Pons (tissue), 1 donor: ENCODE data around the gene ALDH3B1.

Experiments used
- DNase-seq: peaks from one replicate; pipeline ENCODE4 v3.0.0-alpha.2; 2016; ENCODE audit warnings: low spot score

ALDH3B1 gene

DNA sequence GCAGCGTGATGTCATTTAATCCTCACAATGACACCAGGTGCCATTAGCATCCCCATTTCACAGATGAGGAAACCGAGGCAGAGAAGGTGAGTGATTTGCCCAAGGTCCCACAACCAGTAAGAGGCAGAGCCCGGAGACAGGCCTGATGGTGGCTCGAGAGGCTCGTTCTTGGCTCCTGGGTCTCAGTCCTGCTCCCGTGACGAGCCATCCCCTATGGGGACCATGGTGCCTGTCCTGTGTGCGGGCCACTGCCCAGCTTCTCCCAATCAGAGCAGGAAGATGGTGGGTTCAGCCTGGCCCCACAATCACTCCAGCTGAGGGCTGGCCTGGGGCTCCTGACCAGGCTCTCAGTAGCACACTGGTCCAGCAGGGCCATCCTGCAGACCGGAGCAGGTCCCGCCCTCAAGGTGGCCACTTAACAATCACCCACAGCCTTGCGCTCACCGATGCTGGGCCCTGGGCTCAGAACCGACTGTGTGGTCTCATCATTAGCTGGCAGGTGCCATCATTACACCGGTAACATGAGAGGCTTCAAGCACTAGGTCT lies 3.6 kb downstream of the ALDH3B1 start:
- DNase-seq, result no peak

DNA sequence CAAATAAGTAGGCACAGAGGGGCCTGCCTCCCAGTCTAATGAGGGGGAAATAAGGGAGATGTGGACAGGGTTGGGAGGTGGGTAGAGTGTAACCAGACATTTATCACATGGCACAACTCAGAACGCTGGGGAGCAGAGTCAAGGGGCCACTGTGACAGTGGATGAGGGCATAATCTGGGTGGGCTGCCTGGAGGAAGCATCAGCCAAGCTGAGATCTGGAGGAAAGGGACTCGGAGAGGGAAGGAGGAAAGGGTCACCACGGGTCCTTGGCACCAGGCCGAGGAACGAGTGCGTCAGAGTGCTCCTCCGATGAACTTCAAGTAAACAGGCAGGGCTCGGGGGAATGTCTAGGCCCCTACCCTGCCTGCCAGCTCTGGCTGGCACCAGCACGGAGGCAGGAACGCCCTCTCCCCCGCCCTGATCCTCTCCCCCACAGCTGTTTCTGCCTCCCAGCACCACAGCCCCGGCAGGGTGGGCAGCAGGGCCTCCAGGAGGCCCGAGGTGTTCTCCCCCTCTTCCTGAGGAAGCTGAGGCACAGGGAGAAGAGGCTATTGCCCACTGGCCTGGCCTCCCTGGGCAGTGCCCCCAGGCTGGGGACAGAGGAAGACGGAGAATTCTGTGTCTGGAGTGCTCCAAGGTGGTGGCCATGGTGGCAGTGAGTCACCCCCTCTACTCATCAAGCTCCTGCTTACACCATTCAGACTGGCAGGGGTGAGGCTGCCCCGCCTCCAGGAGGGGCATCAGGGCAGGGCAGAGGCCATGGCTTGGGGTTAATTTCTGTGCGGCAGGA lies 4.2 kb downstream of the ALDH3B1 start:
- DNase-seq, result no peak

DNA sequence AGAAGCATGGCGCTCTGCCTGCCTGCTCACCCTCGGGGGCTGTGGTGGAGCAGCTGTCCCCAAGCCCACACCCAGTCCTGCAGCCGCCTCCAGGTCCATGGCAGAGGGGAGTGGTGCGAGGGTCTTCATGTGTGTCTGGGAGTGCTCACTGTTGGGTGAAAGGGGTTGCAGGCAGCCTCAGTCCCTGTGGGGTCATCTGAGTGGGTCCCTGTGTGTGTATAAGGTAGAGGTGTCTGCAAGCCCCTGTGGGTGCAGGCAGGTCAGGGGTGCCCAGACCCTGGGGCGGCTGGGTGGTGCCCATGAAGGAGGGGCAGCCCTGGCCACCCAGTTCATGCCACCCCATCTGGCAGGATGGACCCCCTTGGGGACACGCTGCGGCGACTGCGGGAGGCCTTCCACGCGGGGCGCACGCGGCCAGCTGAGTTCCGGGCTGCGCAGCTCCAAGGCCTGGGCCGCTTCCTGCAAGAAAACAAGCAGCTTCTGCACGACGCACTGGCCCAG lies 4.9 kb downstream of the ALDH3B1 start:
- no peak for DNase-seq

DNA sequence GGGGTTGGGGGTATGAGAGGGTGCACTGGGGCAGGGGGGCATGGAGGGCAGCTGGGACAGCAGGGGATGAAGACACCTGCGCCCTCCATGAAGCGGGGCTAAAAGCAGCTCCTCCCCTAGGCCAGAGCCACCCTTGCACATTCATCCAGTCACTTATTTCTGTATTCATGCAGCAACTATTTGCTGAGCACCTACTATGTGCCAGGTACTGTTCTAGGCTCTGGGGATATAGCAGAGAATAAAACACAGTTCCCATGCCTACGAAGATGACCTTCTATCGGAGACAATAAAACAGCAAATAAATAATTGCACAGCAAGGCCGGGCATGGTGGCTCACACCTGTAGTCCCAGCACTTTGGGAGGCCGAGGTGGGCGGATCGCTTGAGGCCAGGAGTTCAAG lies 5.3 kb downstream of the ALDH3B1 start:
- no peak for DNase-seq

DNA sequence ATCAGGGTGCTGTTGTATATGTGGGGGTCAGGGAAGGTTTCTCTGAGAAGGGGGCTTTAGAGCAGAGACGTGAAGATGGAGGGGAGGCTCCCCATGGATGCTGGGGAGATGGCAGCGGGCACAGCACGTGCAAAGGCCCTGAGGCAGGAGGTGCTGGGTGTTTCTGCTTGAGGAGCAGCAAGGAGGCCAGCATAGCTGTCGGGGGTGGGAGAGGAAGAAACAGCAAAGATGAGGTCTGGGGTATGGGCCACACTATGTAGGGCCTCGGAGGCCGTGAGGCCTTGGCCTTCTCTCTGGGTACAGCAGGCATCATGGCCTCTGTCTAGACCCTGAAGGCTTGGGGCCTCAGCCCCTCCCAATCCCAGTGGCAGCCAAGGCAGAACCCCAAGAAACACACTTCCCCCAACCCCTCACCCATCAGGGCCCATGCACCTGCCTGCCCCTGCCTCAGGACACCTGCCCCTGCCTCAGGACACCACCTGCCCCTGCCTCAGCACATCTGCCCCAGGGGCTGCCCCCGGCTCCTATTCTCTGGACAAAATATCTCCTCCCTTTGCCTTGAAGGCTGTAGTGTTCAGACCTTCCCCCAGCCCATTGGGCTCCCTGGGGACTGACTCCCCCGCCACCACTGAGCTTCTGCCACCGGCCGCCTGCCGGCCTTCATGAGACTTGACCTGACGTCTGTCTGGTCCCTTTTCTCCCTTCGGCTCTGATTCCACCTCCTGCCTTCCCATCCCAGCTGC lies 6.2 kb downstream of the ALDH3B1 start:
- DNase-seq, result no peak

DNA sequence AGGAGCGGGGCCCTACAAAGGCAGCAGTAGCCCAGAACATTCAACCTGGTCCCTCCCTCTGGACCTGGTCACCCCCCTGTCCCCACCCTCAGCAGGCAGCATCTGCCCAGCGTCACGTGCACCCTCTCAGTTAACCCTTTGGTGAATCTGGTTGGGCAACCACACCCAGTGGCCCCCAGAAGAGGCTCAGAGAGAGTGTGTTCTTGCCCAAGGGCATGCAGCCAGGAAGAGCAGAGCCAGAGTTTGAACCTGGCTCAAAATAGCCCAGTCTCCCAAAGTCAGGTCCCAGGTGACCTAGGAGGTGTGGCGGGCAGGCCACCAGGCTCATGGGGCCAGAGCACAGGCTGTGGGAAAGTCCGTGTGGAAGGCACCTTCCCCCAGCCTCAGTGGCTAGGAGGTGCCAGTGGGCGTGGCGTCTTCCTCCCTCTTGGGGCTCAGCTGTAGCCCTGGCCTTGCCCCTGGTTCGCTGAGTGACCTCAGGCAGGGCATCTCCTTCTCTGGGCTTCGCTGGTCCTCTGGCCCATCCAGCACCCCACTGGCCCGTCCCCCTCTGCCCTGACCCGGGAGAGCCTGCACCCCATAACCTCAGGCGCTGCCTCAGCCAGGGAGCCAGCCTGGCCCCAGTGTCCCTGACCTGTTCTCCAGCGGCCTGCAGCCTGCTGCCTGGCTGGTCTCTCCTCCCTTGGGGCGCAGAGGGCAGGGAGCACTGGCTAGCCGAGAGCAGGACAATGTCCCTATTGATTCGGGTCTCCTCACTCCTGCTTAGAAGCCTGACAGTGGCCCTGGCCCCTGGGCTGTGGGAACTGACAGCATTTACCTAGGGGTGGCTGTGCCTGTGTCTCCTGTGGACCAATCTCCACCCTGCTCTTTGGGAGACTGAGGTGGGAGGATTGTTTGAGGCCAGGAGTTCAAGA lies 7.0 kb downstream of the ALDH3B1 start:
- DNase-seq, result peak; percentile 82

DNA sequence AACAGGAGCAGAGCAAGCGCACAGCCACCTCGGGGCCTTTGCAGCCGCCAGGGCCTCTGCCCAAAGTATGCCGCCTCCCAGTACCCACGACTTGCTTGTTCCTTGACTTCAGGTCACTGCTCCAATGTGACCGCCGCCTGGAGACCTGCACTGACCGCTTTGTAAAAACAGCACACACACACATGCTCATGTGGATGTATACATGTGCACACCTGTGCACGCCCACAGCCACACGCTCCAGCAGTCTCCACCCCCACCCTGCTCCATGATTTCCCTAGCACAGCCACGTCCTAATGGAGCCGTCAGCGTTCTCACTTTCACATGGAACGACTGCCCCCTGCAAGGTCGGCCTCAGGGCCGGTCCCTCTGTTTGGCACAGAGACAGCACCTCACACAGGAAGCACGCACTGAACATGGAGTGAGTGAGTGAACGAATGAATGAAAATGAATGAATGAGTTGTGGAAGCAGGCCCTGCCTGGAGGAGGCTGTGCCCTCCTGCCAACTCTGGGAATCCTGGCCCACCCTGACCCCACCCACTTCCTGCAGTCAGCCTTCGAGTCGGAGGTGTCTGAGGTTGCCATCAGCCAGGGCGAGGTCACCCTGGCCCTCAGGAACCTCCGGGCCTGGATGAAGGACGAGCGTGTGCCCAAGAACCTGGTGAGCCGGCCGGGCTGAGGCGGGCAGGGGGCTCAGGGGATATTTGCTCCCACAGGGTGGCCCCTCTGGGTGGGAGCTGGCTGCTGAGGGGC lies 8.0 kb downstream of the ALDH3B1 start:
- no peak for DNase-seq

DNA sequence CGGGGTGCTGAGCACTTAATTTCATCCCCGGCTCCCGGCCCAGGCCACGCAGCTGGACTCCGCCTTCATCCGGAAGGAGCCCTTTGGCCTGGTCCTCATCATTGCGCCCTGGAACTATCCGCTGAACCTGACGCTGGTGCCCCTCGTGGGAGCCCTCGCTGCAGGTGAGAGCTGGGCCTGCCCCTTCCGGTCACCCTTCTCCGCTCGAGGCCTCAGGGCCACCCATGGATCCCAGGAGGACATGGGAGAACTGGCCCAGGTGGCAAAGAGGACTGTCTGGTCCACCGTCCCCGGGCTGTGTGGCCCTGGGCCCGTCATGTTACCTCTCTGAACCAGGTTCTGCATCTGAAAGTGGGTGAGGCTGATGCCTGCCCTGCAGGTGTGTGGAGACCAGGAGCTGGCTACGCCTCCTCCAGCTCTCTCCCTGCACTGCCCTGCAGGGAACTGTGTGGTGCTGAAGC lies 8.6 kb downstream of the ALDH3B1 start:
- DNase-seq, result no peak

DNA sequence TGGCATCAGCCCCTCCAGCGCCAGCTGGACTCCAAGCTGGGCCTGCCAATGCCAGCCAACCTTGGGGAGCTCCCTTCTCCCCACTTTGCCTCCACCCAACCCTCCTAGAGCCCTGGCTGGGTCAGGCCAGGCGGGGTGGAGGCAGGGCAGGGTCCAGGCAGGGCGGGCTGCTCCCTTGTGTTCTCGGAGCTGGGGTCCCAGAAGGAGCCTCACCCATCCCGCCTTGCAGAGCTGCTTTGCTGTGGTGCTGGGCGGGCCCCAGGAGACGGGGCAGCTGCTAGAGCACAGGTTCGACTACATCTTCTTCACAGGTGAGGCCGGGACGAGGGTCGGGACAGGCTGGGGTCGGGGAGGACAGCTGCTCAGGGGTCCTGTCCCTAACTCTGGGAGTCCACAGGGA lies 9.4 kb downstream of the ALDH3B1 start:
- DNase-seq, result no peak

DNA sequence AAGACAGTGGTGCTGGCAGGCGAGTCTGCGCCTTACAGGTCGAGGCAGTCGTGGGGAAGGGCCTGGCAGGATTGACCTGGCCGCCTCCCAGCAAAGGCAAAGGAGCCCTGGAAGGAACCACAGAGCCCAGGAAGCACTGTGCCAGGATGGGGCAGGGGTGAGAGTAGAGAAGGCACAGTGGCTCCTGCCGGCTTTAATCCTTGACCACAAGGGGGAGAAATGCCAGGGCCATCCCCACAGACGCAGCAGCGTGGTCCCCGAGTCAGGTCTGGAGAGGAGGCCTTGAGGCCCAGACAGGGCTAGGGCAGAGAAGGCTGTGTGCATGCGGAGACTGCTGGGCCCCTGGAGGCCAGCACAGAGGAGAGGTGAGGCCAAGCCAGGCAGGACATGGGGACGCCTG lies 10.4 kb downstream of the ALDH3B1 start:
- DNase-seq, result no peak

DNA sequence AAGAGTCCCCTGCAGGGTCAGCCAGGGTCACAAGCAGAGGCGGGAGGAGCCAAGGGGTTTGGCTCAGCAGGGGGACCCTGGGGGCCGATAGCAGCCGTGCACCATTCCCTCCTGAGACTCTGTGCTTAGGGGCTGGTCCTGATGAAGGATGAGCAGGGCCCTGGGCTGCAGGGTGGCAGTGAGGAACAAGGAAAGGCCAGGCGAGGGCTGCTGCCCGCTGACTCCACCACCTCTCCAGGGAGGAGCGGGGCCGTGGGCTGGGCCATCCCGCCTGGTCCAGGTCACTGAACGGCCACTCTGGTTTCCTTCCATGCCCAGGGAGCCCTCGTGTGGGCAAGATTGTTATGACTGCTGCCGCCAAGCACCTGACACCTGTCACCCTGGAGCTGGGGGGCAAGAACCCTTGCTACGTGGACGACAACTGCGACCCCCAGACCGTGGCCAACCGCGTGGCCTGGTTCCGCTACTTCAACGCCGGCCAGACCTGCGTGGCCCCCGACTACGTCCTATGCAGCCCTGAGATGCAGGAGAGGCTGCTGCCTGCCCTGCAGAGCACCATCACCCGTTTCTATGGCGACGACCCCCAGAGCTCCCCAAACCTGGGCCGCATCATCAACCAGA lies 11.2 kb downstream of the ALDH3B1 start:
- no peak for DNase-seq

DNA sequence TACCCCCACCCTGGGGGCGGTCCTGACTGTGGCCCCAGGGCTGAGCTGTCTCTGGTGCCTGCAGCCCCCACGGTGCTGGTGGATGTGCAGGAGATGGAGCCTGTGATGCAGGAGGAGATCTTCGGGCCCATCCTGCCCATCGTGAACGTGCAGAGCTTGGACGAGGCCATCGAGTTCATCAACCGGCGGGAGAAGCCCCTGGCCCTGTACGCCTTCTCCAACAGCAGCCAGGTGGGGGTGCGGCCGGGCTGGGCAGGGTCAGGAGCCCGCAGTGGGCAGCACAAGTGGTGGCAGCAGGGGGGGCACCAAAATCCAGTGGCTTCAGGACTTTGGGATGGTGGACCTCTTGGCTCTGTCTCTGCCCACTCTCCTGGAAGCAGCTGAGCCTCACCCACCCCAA lies 12.4 kb downstream of the ALDH3B1 start:
- no peak for DNase-seq

DNA sequence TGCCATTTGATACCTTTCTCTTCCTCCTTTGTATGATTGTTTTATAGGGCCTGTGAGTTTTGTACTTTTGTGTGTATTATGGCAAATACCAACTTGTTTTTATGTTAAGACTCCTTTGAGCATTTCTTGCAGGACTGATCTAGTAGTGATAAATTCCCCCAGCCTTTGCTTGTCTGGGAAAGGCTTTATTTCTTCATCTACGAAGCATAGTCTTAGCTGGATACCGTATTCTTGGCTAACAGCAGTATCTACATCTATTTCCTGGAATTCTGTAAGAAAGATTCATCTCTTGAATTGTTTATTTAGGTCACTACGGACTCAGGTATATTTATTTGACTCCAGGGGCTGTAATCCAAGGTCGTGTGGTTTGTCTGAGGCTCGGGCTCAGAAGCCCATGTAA lies 14.4 kb downstream of the ALDH3B1 start:
- no peak for DNase-seq

DNA sequence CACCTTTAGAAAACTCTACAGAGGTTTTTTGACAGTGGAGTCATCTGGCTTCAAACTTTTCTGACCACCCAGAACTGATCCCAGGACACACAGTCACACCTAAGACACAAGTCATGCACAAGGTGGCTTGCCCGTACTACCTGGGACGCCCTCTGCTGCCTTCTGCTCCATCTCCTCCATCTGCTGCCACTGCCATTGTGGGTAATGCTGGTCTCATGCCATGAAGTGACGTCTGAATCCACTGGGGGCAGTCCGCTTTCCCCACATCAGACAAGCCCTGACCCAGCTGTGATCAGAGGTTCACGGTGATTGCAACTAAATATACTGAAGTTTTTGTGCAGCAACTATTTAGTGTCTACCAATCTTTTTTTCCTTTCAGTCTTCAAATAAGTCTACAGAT lies 14.9 kb downstream of the ALDH3B1 start:
- no peak for DNase-seq

DNA sequence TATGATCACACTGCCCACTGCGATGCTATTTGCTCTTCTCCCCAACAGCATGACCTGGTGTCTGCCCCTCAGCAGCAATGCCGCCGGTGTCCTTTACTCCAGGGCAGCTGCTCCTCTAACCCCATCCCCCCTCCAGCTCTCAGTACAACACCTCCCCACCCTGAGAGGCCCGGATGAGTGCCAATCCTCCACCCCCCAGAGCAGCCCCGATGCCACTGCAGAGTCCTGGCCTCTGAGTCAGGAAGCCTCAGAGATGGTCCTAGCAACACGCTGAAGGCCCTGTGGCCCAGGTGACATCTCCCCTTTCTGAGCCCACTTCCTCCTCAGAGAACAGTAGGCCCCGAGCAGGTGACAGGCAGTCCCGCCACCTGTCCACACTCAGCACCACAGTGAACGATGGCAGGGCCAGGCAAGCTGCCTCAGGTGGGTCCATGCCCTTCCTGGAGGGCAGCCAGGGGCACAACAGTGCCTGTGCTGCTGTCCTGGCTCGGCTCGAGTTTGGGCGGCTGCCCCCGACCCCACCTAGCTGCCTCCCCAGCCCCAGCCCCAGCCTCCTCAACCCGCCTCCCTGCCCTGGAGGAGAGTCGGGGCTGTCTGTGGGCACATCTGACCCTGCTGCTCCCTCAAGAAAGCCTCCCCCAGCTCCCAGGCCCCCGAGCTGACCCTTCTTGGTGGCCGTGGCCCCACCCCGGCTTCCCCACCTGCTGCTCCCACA lies 16.4 kb downstream of the ALDH3B1 start:
- DNase-seq, result no peak

DNA sequence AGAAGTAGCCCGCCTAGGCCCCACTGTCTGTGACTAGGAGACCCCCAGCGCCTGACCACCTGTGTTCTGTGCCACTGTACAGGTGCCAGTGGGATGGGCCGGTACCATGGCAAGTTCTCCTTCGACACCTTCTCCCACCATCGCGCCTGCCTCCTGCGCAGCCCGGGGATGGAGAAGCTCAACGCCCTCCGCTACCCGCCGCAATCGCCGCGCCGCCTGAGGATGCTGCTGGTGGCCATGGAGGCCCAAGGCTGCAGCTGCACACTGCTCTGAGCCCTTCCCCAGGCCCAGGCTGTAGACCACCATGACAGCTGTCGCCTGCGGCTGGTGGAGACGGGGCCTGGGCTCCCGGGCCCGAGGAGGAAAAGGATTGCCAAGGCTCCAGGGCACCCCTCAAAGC lies 17.5 kb downstream of the ALDH3B1 start:
- no peak for DNase-seq

DNA sequence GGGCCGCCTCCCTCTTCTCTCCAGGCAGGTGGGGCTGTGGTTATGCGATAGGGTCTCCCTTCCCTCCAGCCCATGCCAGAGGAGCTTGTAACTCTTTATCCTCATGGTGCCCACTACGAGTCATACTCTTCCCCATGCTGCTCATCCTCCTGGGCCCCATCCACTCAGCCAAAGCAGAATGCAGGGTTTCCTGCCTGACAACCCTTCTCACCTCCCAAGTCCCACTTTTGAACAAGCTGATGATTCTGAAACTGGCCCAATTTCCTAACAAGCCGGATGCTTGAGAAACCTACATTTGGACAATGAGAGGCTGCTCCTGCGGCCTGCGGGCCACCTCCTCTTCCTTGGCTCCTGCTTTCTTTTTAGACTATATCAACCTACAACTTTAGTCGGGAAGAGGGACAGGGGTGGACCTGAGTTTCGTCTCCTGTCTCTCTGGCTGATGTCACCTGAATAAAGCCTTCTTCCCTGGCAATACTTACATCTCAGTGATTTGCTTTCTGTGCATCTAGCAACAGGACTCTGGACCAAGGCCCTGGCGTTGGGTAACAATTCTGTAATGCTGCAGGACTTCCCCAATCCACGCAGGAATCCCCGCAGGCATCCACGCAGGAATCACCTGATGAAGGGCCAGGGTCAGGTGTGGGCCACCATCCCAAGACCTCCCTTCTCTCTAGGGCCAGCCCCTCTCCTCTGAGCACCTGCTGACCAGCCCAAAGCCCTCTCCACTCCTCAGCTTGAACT lies 18.8 kb downstream of the ALDH3B1 start:
- no peak for DNase-seq

DNA sequence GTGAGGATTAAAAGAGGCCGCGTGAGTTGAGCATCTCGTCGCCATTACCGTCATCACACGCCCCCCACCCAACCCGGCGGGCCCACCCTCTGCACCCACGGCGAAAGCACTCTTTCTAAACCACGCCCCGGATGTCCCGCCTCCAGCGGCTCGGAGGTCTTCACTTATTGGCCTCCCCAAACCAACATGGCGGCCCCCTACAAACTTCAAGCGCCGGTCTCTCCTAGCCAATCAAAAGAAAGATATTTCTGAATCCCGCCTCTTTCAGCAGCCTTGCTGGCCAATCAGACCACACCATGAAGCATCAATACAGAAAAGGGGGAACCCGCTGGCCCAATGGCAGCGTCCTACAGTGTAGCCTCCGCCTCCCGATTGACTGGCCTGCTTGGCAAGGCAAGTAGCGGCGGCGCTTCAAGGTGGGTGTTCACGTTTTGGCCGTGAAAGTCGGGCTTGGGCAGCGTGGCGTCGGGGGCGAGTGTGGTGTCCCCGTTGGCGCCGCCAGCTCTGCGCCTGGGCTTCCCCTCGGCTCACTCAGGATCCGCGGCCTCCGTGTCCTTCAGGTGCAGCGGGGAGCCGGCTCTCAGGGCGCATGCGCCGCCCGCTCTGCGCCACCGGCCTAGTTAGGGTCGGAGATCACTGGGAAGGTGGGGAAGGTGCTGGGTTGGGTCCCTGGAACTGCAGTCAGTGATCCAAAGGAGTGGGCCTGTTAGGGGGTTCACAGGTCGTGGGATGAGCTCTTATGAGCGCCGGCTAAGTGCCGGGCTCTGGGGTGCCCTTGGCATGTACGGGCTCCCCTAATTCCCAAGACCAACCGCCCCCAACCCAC lies 20.4 kb downstream of the ALDH3B1 start, which contains the start of gene NDUFS8:
NDUFS8 (plus strand) TSS at position 364 of the 826 bp plus-strand sequence. CDS start 1,471 bp downstream, outside the sequence.
- DNase-seq, result peak; percentile 100
